GM19468 (cell line): ENCODE measurements around the gene PPCDC.

Experiments used
- ATAC-seq: cut with Tn5 transposase; IDR thresholded peaks from one replicate; pipeline ENCODE4 v1.9.1; 2021; ENCODE audit warnings: mild to moderate bottlenecking, moderate library complexity, moderate number of reproducible peaks; ENCODE audit not compliant: unreplicated experiment; ENCODE audit errors: extremely low read depth

Gene PPCDC

DNA sequence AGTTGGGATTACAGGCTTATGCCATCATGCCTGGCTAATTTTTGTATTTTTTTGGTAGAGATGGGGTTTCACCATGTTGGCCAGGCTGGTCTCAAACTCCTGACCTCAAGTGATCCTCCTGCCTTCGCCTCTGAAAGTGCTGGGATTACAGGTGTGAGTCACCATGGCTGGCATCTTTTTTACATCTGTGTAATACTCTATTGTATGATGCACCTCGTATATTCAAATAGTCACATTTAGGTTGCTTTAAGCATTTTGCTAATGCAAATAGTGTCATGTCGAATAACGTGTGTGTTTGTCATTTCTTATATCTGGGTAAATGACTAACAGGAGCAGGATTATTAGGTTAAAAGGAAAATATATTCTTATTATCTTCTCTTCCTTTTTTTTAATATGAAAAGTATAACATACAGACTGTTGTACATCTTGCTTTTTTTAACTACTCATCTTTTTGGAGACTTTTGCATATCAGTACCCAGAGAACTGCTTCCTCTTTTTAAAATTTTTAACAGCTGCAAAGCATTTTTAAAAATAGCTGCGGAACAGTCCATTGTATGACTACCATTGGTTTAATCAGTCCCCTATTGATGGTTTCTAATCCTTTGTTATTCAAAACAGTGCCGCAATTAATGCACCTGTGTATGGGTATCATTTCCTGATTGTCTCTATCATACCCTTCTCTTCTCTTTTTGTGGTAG is 14.6 kb upstream of the PPCDC start:
- ATAC-seq, result peak; percentile 94

DNA sequence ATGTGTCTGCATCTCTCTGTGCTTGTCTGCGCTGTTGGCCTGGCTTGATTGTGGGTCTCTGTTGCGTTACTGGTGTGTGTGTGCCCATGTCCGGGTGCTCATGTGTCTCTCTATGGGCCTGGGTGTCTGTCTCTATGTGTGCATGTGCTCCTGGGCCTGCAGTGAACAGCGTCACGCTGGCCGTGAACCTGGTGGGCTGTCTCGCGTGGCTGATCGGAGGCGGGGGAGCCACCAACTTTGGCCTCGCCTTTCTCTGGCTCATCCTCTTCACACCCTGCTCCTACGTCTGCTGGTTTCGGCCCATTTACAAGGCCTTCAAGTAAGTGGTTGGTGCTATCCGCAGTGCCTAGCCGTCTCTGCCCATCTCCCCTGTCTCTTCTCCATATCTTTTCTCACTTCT is 7.0 kb upstream of the PPCDC start:
- ATAC-seq, result no peak

DNA sequence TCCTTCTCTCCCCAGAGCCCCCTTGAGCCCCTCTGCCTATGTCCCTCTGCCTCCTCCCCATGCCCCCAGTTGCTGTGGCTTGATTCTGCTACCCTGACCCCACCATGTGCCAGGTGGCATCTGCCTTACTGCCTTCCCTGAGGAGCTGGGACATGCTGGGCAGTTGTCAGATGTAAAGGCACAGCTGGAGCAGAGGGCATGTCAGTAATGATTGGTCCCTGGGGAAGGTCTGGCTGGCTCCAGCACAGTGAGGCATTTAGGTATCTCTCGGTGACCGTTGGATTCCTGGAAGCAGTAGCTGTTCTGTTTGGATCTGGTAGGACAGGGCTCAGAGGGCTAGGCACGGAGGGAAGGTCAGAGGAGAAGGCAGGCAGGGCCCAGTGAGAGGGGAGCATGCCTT is 3.5 kb upstream of the PPCDC start:
- no peak for ATAC-seq

DNA sequence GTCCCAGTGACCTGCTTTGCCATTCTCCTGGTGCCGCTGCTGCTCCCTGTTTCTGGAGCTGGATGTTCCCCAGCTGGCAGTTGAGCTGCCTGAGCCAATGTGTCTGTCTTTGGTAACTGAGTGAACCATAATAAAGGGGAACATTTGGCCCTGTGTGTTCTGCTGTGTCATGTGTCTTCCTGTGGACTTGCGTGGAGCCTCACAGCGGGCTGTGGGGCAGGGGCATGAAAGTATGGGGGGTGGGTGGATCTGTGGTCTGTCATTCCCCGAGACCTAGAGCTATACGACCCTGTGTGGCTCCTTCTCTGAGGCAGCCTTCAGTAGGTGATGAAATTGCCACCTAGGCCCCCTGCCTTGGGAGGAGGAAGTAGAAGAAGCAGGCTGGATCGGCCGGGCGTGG is 2.0 kb upstream of the PPCDC start:
- ATAC-seq, result no peak

DNA sequence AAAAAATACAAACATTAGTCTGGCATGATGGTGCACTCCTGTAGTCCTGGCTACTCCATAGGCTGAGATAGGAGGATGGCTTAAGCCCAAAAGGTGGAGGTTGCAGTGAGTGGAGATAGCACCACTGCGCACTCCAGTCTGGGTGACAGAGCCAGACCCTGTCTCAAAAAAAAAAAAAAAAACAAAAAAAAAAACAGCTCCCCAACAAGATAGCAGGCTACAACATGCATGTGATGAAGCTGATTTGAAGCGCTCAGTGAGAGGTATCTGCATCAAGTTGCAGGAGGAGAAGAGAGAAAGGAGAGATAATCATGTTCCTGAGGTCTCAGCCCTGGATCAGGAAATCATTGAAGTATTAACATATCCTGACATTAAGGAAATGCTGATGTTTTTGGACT is 608 bp upstream of the PPCDC start:
- no peak for ATAC-seq

DNA sequence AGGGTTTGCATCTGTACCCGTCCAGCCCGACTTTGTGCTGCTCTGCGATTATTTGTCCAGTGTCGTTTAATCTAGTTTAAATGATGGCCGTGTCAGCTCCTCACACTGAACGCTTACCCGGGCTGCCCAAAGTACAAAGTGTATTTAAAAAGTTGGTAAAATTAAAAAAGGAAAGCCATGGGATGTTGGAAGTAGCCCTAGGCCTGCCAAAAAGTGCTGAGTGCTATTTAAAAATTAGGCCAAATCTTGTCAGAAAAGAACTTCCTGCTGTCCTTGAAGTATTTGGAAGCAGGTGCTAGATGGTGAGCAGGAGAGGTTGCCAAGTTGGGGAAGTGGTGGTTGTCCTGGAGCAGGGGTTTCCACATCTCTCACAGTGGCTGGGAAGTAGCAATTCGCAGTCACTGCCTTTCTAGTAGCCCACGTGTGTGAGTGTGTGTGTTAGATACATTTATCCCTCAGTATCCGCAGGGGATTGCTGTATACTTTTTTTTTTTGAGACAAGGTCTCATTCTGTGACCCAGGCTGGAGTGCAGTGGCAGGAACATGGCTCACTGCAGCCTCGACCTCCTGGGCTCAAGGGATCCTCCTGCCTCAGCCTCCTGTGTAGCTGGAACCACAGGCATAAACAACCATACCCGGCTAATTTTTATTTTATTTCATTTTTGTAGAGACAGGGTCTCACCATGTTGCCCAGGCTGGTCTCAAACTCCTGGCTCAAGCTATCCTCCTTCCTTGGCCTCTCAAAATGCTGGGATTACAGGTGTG is 664 bp downstream of the PPCDC start:
- ATAC-seq, result no peak

DNA sequence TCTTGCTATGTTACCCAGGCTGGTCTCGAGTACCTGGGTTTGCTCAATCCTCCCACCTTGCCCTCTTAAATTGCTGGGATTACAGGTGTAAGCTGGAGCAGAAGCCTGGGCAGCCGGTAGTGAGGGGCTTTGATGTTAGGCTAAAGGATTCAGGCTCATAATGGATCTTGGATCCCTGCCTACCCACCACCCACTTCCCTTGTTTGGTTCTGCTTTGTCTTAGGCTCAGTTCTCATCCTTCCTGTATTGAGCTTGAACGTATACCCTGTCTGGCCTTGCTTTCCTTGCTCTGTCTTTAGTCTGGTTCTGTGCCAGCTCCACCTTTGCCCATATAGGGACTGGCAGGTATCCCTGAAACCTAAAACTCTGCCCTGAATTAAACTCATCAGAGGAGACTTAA is 1.7 kb downstream of the PPCDC start:
- ATAC-seq, result no peak

DNA sequence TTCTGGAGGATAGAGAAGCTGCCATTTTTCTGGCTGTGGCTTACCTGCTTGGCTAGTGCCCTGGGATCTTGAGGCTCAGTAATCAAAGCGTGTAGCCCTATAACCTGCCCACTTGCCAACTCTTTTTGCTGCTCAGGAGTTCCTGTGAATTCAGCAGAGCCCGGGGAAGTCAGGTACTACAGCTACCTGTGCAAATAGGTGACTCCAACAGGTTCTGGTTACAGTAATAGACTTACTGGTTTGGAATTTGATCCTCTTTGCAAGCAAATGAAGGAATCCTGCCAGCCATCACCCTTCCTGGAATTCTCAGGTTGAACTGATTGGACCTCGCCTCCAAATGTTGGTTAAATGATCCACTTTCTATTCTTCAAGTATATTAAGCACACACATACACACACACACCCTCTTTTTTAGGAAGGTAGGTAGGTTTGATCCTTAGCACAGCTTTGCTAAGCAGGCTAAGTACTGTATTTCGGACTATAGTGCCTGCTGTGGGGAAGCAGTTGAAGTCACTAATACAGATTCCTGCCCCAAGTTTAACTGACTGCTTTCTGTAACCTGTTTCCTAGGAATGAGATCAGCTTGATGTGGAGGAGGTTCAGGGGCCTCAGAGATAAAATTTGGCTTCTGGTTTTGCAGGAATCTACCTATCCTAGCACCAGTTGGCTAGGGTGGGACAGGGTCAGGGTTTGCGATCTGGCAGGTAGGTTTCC is 2.3 kb downstream of the PPCDC start:
- no peak for ATAC-seq

DNA sequence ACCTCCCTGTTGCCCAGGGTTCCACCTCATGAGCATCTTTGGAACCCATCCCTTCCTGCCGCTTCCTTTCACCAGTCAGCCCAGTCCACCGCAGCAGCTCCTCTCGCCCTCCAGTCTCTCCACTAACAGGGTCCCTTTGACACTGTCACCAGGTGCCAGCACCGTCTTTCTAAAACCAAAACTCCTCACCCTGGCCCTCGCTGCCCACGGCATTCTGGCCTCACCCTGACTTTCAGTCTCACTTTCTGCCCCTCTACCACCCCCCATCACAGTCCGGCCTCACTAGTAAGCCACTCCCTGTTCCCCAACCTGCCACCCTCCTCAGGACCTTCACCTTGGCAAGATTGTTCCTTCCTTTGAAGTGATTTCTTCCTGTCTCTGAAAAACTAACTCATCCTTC is 4.2 kb downstream of the PPCDC start:
- no peak for ATAC-seq

DNA sequence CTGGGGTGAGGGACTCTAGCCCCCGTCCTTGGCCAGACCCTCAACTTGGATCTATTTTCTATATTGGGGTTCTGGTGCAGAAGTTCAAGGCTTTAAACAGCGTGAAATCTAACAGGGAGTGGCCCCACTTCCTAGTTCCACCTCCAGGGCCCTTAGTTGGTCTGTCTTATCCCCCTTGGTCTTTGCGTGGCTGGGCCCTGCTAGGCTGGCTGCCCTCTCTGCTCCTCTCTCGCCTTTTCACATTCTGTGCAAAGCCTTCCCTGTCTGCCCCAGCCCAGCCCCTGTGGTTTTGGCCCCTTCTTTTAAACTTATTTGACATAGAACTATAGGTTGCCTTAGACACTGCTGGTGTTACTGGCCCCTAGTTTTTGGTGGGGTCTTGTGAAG is 5.6 kb downstream of the PPCDC start:
- no peak for ATAC-seq

DNA sequence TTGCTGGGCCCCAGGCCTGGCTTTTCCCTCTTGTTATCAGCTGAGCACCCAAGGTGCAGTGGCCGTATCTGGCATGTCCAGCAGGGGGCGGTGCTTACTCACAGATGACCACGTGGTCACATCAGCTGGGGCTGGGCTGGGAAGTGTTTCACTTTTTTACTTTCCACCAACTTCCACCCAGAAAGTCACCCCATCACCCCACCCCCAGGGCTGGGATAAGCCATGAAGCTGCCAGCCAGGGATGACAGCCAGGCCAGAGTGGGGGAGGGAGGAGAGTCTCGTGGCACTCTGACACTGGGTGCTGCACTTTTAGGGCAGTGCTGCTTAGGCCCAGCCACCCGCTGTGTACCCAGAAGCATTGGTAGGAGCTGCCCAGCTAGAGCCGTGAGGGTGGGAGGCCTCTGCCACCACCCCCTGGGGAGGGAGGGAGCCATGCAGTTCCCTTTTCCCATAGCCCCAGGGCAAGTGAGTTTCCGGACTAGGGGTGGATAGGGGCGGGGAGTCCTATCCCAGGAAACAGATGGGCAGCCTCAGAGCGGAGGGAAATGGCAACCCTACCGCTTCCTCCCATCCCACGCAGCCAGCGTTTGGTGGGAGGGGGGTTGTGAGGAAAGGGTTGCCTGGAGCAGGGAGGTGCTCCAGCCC is 6.1 kb downstream of the PPCDC start:
- no peak for ATAC-seq

DNA sequence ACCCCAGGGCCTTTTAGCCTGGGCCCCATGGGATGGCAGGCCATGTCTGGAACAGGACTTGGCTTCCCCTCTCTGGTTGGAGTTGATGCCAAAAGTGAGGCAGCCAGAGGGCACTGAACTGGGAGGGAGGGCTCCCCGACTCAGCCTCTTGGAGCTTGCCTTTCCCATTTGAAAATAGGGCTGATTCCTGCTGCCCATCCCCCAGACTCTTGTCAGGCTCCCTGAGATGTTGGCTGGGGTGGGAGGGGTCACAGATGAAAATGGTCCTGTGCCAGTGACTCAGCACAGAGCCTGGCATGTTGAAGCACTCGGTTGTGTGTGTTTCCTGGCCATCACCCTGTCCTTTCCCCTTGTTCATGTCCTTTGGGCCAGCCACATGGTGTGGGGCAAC is 6.6 kb downstream of the PPCDC start:
- no peak for ATAC-seq

DNA sequence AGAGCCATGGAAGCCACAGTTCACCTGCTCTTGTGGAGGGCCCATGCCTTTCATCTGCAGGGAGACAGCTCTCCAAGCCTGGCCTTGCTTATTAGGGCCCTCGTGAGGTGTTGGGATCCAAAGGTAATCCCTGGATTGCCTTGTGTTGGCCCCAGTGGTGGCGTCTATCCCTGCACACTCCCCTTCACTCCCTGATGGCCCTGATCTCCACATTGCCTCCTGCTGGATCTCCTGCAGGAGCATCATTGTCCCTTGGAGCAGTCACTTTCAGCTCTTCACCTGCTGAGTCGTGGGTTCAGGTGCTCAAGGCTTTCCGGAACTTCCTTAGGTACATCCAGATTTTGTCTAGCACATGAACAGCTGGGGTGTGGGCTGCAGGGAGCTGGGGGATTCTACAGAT is 7.0 kb downstream of the PPCDC start:
- ATAC-seq, result no peak

DNA sequence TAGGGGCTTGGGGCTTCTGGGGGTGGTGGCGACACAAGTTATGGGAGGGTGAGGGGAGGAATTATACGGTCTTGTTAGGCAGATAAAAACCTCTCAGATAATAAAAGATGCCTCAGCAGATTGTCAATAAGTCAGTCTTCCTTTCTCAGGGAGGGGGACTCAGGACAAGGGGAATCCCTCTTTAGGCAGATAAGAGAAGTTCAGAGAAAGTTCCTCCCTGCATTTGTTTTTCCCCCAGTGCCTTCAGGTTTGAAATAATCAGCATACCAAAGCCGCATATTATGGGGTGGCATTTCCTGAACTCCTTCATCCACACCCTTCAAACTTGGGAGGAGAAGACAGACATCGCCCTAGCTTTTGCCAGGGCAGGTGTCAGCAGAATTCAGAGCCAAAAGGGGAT is 8.5 kb downstream of the PPCDC start:
- no peak for ATAC-seq

DNA sequence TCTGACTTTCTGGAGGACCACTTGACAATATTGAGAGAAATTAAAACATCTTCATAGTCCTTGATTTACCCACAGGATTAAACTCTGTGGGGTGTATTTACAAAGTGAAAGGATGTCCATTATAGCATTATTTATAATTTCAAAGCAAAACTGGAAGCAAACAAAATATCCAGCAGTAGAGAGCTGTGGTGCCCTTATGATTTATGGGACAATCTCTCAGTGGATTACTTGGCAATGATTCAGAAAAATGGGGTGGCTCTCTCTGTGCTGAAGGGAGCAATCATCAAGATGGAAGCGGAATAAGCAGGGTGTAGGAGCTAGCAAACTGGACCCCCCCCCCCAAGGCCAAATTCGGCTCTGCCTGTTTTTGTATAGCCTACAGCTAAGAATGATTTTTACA is 9.0 kb downstream of the PPCDC start:
- no peak for ATAC-seq

DNA sequence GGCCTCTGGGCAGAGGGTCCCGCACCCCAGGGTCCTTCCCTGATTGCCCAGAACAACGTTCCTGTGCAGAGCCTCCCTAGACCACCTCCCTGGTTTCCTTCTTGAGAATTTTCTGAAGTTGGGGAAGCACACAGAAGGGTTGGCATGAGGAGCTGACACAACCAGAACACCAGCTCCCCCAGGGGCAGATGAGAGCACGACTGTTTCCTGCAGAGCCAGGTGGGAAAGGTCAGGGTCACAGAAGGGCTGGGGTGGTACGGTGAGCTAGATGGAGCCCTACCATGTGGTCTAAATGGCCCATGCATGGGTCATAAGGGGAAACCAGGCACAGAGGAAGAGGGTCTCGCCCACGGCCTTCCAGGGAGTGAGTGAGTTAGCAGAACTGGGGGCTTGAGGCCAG is 10.4 kb downstream of the PPCDC start:
- no peak for ATAC-seq

DNA sequence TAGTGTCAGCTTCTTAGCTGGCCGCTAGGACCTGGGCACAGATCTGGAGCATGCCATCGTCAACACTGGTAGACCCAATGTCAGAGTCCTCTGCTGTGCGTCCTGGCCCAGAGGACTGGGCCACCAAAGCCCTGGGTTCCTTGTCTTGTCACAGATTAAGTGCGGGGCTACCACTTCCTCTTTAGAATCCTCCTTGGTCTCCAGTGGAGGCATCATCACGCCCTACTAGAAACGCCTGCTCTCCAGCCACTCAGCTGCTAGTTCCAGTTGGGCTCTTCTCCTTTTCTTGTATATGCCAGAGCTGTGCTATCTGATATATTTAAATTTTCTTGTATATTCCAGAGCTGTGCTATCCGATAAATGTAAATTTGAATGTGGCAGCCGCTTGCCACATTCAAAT is 11.2 kb downstream of the PPCDC start:
- ATAC-seq, result no peak

DNA sequence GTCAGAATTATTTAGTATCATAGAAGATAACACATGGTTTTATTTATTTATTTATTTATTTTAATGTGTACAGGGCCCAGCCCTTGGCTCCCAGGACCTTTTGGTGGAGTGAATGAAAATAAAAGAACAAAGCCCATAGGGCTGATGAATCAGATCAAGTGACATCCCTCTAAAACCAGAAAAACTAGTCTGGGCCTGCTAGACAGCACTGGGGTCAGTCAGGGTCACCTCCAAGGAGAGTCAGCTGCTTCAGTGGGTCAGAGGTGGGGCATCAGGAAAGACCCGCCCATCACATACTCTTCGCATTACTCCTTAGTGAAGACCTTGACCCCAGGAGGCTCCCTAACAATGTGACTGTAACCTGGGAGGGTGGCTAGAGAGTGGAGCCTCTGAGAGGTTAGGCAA is 12.8 kb downstream of the PPCDC start:
- ATAC-seq, result no peak

DNA sequence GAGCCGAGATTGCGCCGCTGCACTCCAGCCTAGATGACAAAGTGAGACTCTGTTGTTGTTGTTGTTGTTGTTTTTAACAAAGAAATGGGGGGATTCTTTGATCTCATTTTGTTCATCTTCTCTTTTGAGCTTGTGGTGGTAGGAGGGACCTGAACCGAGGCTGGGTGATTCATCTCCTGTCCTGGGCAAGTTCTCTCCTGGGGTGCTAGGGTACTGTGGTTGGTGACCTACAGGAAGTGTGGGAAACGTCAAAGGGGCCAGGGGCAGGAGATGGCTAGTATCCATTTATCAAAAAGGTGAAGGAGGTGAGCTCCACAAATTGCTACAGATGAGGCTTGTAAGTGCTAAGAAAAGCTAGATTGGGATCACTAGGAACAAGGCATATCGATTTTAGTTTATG is 14.3 kb downstream of the PPCDC start:
- ATAC-seq, result no peak

DNA sequence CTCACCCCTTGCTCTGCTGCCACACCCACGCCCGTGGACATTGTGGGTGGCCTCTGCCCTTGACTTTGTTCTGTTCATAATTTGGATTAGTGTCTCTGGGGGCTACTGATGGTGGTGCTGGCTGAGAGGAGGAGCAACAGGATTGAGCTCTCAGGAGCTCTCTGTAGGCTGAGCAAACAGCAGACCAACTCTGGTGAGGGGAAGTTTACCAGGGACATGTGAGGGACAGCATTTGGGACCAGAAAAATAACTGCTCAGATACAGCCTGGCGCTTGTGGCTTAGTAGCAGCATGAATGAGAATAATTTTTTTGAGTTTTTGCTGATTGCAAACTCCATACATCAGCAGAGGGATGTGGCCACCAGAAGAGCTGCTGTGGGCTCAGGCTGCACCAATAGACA is 14.8 kb downstream of the PPCDC start:
- no peak for ATAC-seq
